Ovary (tissue), 9 donors: ENCODE measurements around the gene RIPOR3. TPM values are rescaled to one million over a fixed set of nuclear protein-coding genes. Genes with fewer than 3 reads are reported as not detected.
"Not testable (repeated sequence)": the region's sequence is repeated elsewhere in the genome, so short reads cannot be mapped to it uniquely, and the experiment has no call there.

Experiments used
- DNase-seq, 5 donors: peaks; one replicate each; pipeline ENCODE4 v3.0.0-alpha.2; 2019 to 2020
- H3K27ac ChIP-seq, 2 donors: fragments of 200-600 bp; one replicate each; pipeline versions ENCODE4 v1.5.1 to v1.8.0; 2019 to 2022
- H3K27me3 ChIP-seq: fragments of 200-600 bp; one replicate; pipeline ENCODE4 v1.8.0; 2022
- H3K36me3 ChIP-seq: fragments of 200-600 bp; sonication (generic); one replicate; pipeline ENCODE4 v1.5.1; 2019
- H3K4me1 ChIP-seq: one replicate; pipeline ENCODE4 v1.8.1; 2013; ENCODE audit warnings: mild to moderate bottlenecking, moderate library complexity; ENCODE audit not compliant: insufficient read depth
- H3K4me3 ChIP-seq: fragments of 200-600 bp; sonication (generic); one replicate; pipeline ENCODE4 v1.5.1; 2017
- H3K9me3 ChIP-seq, 2 donors: fragments of 200-600 bp in 1 of 2; sonication (generic) in 1 of 2; one replicate each; pipeline versions ENCODE4 v1.5.1 to v1.8.1; 2013 to 2019; ENCODE audit warnings: mild to moderate bottlenecking in 1 of 2, moderate library complexity in 1 of 2
- CTCF ChIP-seq, 3 donors: fragments of 450-650 bp in 2 of 3; fragments of 200-600 bp in 1 of 3; IDR thresholded peaks; one replicate each; pipeline versions ENCODE4 v1.5.1 to v1.8.0; 2016 to 2022; ENCODE audit warnings: antibody characterized with exemption in 3 of 3, mild to moderate bottlenecking in 1 of 3
- EP300 ChIP-seq: sonication (generic); formaldehyde crosslinking; IDR thresholded peaks from one replicate; pipeline ENCODE4 v1.6.1; 2017; ENCODE audit warnings: antibody characterized with exemption
- POLR2A ChIP-seq: fragments of 450-650 bp; IDR thresholded peaks from one replicate; pipeline ENCODE4 v1.6.1; 2017; ENCODE audit warnings: antibody characterized with exemption, mild to moderate bottlenecking, moderate library complexity
- WGBS, 3 donors: extraction: QIAGEN DNeasy Blood & Tissue Kit in 1 of 3; methylation state at CpG; one replicate each; pipeline versions ENCODE4 v1.1.5 to v1.1.7; 2013 to 2017; 5-methylcytosine and 5-hydroxymethylcytosine counted together
- intact Hi-C, 4 donors: fragments of 100-400 bp; cut with DNase I; formaldehyde crosslinking; loops; one replicate each; pipeline versions ENCODE4 v1.11.0 to v1.15.1; 2022 to 2023
- polyA plus RNA-seq, 2 donors: library from polyadenylated mRNA; stranded (reverse); fragments of 200-250 nt in 1 of 2; fragments of 350-450 nt in 1 of 2; fragmentation: Illumina TruSeq in 1 of 2; extraction: RNeasy Lipid Tissue Mini Kit (QIAGEN cat#74804) in 1 of 2; gene quantifications; one replicate each; pipeline ENCODE4 v1.2.3, GENCODE V29; 2013 to 2014
- total RNA-seq, 7 donors: library from RNA; depleted of rRNA in 2 of 7; stranded (reverse); fragments of >200 nt in 2 of 7; fragmentation: NEBNext Ultra II Directional in 3 of 7; extraction: Animal tissue kit (Norgen Biotek cat#: 25700) in 3 of 7; gene quantifications; one replicate each; pipeline versions ENCODE4 v1.1.0 to v1.2.4, GENCODE V29; 2016 to 2023
- donor health status: DM: no; HTN: no; CAD: no; lungs with moderate emphysema.
- donor health status: DM: no; HTN: no; CAD: no.
- donor health status: Bipolar disorder and iron deficiency.
- donor health status: DM: yes; HTN: yes; CAD: no.
- donor health status: DM: no; HTN: no; CAD: no.
- donor health status: DM: yes; HTN: yes; CAD: no.

Gene RIPOR3
- total and polyA plus RNA-seq, 9 donors = 1.3 to 22.7 (median 8.0) TPM

DNA sequence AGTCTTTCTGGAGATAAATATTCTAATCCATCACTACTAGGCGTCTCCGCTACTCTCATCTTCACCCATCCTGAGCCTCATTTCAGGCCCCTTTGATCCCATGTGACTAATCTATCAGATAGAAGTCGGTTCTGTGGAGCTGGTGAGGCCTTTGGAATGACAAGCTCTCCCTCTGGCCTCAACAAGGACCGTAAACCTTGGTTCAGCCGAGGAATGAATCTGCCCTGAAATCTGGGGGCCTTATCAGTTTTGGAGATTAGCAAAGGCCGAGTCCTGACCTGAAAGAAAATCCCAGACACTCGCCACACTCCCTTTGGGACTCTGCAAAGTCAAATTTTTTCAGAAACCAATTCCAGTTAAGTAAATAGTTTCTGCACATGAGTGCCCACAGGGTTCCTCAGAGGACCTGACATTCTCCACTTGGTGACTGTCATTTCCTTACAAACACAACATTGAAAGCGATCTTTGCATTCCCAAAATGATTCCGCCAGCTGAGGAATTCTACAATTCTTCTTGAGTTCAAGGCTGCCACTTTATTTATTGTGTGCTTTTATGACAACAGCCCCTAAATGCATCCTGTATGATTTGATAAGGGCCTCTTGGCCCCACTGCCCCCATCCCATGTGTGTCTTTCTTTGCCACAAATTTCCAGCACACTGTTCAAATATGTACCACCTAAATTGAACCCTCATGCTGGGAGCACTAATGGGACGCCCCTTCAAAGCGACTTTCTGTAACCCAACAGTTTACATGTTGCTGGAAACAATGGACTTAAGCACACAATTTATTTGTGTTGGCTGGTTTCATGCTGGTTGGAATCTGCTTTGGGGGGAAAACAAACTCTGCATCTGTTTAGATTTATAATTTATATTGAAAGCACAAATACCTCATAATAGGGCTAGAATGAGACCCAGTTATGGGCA is 10.0 kb upstream of the RIPOR3 start:
- 76 to 85% (median 78%) methylated on average over 11 of the region's 11 CpGs for WGBS, 3 donors
- no peak for TF ChIP-seq CTCF (IDR thresholded peaks at IDR 0.05)
- TF ChIP-seq POLR2A = no peak
- no peak for TF ChIP-seq EP300
- no peak overlapping the region for H3K27ac ChIP-seq

DNA sequence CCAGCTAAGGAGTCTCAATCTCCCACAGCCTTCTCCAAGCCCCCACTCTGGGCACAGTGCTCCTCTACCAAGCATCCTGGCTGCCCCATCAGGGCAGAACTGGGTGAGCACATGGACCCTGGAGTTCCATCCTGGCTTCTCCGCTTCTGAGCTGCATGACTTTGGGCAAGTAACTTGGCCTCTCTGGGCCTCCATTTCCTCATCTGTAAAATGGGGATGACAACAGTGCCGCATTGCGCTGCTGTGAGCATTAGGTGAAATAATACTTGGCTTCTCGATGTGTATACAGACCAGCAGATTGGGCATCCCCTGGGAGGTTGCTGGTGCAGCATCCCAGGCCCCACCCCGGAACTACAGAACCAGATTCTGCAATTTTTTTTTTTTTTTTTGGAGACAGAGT is 8.3 kb upstream of the RIPOR3 start:
- WGBS, 3 donors = 95 to 97% (median 97%) methylated on average over 5 of the region's 5 CpGs
- H3K9me3 ChIP-seq = no peaks in the 10 kb centered on the region
- no peaks in the 10 kb centered on the region for H3K4me1 ChIP-seq
- no peak for DNase-seq
- H3K27me3 ChIP-seq = no peaks in the 10 kb centered on the region
- intact Hi-C loops = no loop called here
- no peaks in the 10 kb centered on the region for H3K36me3 ChIP-seq
- TF ChIP-seq EP300 (no peak), POLR2A (no peak), CTCF (IDR thresholded peaks at IDR 0.05) (no peak)
- H3K4me3 ChIP-seq = no peak overlapping the region
- no peak overlapping the region for H3K27ac ChIP-seq

More for the DNA sequence above, 10.0 kb upstream of the RIPOR3 start:
- Histone ChIP-seq H3K36me3 (no peaks in the 10 kb centered on the region), H3K4me1 (no peaks in the 10 kb centered on the region), H3K4me3 (no peak overlapping the region), H3K9me3 (no peaks in the 10 kb centered on the region), H3K27me3 (no peaks in the 10 kb centered on the region)
- DNase-seq = no peak
- intact Hi-C loops = no loop called here

GRCh38 chr20:50698255-50698654 is 6.9 kb upstream of the RIPOR3 start:
- H3K36me3 ChIP-seq, DNase-seq, H3K9me3 ChIP-seq, H3K27me3 ChIP-seq, H3K4me3 ChIP-seq, H3K27ac ChIP-seq, intact Hi-C loops, H3K4me1 ChIP-seq: not testable (repeated sequence)
- 90 to 94% (median 92%) methylated on average over 7 of the region's 7 CpGs for WGBS, 3 donors

DNA sequence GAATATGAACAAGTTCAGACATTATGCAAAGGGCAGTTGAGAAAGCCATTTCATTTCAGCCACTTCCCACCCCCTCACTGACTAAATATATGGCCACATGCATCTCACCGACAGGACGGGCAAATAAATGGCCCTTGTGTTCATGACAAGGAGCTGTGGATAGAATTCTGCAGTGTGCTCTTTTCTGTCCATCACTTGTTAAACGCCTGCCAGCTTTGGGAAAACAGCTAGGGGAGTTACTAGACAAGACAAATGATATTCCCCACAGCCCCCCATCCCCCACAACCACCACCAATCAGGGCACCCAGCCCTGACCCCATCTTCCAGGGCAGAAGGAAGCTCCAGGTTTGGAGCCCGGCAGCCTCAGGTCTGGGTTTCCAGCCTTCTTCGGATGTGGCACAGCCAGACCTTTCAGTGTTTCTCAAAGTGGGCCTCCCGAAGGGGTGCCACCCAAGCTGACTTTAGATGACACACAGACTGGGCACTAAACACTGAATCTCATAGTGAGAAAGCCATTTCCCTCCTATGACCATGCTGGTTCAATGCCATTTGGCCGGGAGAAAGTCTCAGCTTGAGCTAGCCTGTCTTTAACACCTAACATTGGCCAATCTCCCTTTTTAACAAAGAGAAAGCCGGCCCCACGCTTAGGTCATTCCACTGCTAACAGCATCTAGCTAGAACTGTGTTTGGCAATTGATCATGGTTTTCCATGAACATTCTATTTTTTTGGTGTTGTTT is 4.0 kb upstream of the RIPOR3 start:
- Histone ChIP-seq H3K4me3 (no peak overlapping the region), H3K27me3 (no peaks in the 10 kb centered on the region), H3K4me1 (no peaks in the 10 kb centered on the region), H3K36me3 (no peaks in the 10 kb centered on the region), H3K27ac (no peak overlapping the region), H3K9me3 (no peaks in the 10 kb centered on the region)
- peak in 1 of 5 donors; percentile 36 for DNase-seq
- TF ChIP-seq POLR2A (no peak), CTCF (IDR thresholded peaks at IDR 0.05) (no peak), EP300 (no peak)
- WGBS, 3 donors = 61 to 74% (median 71%) methylated on average over 9 of the region's 9 CpGs
- intact Hi-C loops = no loop called here
